GM19043 (cell line): ENCODE measurements around the gene SLC2A5.

Experiments used
- ATAC-seq: cut with Tn5 transposase; IDR thresholded peaks from one replicate; pipeline ENCODE4 v1.9.1; 2021; ENCODE audit warnings: low read depth; ENCODE audit not compliant: unreplicated experiment

The SLC2A5 gene

GRCh38 chr1:9093581-9093980 is 24.1 kb upstream of the SLC2A5 start:
- ATAC-seq: no peak

- ATAC-seq: no peak
Observed at GRCh38 chr1:9093091-9093490, 23.7 kb upstream of the SLC2A5 start.

GRCh38 chr1:9088807-9089206 is 19.4 kb upstream of the SLC2A5 start:
- no peak for ATAC-seq

- ATAC-seq: no peak
Observed at GRCh38 chr1:9087411-9088125, 18.1 kb upstream of the SLC2A5 start.

- ATAC-seq: no peak
Observed at GRCh38 chr1:9086796-9087195, 17.4 kb upstream of the SLC2A5 start.

GRCh38 chr1:9086045-9086444 is 16.6 kb upstream of the SLC2A5 start:
- no peak for ATAC-seq

GRCh38 chr1:9085306-9085940 is 16.0 kb upstream of the SLC2A5 start:
- ATAC-seq: no peak

GRCh38 chr1:9084906-9085305 is 15.5 kb upstream of the SLC2A5 start:
- no peak for ATAC-seq

- no peak for ATAC-seq
Observed at GRCh38 chr1:9081473-9081872, 12.0 kb upstream of the SLC2A5 start.

GRCh38 chr1:9080705-9081291 is 11.4 kb upstream of the SLC2A5 start:
- no peak for ATAC-seq

- no peak for ATAC-seq
Observed at GRCh38 chr1:9079988-9080704, 10.7 kb upstream of the SLC2A5 start.

- ATAC-seq: no peak
Observed at GRCh38 chr1:9078752-9079500, 9.5 kb upstream of the SLC2A5 start.

GRCh38 chr1:9078015-9078751 is 8.7 kb upstream of the SLC2A5 start:
- peak; percentile 31 for ATAC-seq

- ATAC-seq: no peak
Observed at GRCh38 chr1:9075022-9075421, 5.6 kb upstream of the SLC2A5 start.

GRCh38 chr1:9073143-9073542 is 3.7 kb upstream of the SLC2A5 start:
- no peak for ATAC-seq

- ATAC-seq: no peak
Observed at GRCh38 chr1:9071554-9072235, 2.3 kb upstream of the SLC2A5 start.

GRCh38 chr1:9070486-9070885 is 1.1 kb upstream of the SLC2A5 start:
- ATAC-seq: no peak

GRCh38 chr1:9068981-9069325 is 482 bp downstream of the SLC2A5 start:
- ATAC-seq: no peak

GRCh38 chr1:9066945-9067807 is 2.3 kb downstream of the SLC2A5 start:
- ATAC-seq: no peak
